ENCODE measurements around the gene ABHD2.
"Not testable (repeated sequence)": the region's sequence is repeated elsewhere in the genome, so short reads cannot be mapped to it uniquely, and the experiment has no call there.

ABHD2 gene

GRCh38 chr15:89075101-89075640, 13.1 kb upstream of the ABHD2 start:
- no peak for DNase-seq (ENCODE audit: low read depth in 2 of 2, low spot score in 1 of 2)

DNA sequence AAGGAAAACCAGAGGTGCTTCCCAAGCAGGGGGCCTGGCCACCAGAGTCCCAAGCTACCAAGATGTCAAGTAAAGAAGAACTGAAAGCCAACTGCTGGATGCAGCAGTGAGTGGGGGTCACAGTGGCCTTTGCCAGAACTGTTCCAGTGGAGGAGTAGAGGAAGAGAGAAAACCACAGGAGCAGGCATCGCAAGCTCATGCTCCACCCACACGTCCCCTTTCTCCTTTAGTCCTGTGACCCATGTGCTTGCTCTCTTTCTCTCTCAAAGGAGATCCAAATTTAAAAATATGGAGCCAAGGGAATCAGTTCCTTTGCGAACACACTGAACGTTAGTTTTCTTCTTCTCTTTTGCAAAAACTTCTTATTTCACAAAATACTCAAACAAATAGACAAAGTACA, 12.4 kb upstream of the ABHD2 start:
- no peak for DNase-seq (ENCODE audit: low read depth in 2 of 2, low spot score in 1 of 2)

DNA sequence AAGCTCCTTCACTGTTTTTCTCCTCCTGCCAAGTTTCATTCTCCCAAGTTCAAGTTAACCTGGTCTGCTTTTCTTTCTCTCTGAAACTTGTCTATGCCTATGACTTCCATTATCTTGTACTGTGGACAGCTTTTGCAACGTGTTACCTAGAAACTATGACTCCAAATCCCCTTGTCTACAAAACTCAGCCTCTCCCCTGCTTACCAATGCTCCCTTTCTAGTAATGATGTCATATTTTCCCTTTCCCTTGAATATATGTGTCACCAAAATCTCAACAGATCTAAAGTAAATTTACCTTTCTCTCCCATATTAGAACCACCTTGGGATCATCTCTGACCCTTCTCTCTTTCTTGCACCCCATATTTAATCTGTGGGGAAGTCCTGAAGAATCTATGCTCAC, 10.5 kb upstream of the ABHD2 start:
- no peak for DNase-seq (ENCODE audit: low read depth in 2 of 2, low spot score in 1 of 2)

GRCh38 chr15:89078851-89079810, 9.1 kb upstream of the ABHD2 start:
- no peak for DNase-seq (ENCODE audit: low read depth in 2 of 2, low spot score in 1 of 2)

DNA sequence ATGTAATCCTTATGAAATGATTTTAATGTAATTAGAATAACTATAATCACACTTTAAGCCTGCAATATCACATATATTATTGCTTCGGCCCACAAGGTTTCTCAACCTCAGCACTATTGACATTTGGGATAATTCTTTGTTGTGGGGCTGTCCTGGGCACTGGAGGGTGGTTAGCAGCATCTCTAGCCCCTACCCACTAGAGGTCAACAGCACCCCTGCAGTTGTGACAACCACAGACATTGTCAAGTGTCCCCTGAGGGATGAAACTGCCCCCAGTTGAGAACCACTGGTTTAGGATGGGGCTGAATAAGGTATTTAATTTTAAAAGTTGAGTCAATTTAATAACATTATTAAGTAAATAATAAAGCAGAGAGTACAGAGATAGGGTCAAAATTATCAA, 6.4 kb upstream of the ABHD2 start:
- DNase-seq (ENCODE audit: low read depth in 2 of 2, low spot score in 1 of 2): no peak

DNA sequence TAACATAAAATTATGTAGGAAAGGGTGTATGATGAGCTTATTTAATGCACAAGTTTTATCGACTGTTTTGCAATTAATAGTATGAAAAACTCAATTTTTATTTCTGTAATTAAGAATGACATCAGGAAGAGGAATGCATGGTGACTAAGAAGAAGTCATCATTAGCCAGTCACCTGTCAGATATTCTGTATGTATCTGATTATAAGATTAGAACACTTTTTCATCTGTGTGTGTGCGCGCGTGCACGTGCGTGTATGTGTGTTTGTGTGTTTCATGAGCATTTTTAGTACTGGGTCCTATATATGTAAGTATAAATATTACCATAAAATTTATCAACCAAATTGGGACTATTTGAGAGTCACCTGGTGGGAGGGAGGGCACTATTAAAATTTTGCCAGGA, 5.0 kb upstream of the ABHD2 start:
- no peak for DNase-seq (ENCODE audit: low read depth in 2 of 2, low spot score in 1 of 2)

DNA sequence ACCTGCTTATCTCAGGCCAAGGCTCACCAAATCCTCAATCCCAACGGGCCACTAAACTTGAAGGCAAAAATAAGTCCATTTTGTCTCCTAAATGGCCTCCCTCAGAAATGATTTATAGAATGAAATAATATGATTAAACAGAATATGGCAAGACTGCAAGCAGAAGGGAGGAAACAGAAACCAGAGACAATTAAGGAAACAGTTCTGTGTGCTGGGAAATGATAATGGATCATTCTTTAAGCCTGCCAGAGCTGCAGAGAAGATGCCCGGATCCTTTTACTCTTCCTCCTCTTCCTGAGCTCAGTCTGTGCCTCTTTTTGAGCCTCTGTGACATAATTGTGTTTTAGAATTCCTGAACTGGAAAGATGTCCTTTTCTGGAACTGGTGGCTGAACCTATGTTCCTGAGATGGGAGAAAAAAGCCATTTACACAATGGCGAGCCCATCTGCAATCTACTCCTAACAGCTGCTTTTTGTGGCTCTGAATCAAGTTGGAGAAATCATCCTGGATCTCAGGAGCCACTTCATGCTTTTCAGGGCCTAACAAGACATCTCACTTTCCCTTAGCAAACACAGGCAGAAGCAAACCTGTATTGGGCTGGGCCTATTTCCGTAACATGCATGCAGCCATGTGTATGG, 2.8 kb upstream of the ABHD2 start:
- no peak for DNase-seq (ENCODE audit: low read depth in 2 of 2, low spot score in 1 of 2)

DNA sequence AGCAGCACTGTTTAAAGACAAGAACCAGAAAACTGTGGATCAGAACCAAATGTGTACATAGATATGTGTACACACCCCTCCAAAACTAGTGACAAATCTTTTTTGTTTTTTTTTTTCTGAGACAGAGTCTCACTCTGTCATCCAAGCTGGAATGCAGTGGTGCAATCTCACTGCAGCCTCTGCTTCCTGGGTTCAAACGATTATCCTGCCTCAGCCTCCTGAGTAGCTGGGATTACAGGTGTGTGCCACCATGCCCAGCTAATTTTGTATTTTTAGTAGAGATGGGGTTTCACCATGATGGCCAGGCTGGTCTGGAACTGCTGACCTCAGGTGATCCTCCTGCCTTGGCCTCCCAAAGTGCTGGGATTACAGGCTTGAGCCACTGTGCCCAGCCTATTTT, 2.3 kb upstream of the ABHD2 start:
- not testable (repeated sequence) for DNase-seq (ENCODE audit: low read depth in 2 of 2, low spot score in 1 of 2)

DNA sequence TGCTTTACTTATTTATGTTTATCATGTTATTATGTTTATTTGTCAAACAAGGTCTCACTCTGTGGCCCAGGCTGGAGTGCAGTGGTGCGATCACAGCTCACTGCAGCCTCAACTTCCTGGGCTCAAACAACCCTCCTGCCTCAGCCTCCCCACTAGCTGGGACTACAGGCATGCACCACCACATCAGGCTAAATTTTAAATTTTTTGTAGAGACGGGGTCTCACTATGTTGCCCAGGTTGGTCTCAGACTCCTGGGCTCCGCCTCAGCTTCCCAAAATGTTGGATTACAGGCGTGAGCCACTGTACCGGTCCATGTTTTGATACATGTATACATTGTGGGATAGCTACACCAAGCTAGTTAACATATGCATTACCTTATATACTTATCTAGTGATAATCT, 1.9 kb upstream of the ABHD2 start:
- DNase-seq (ENCODE audit: low read depth in 2 of 2, low spot score in 1 of 2): not testable (repeated sequence)

- no peak for DNase-seq (ENCODE audit: low read depth in 2 of 2, low spot score in 1 of 2)
These were observed 961 bp upstream of the ABHD2 start for GRCh38 chr15:89087161-89087829.

- no peak for DNase-seq (ENCODE audit: low read depth in 2 of 2, low spot score in 1 of 2)
These were observed 504 bp downstream of the ABHD2 start for GRCh38 chr15:89088605-89089315.

- no peak for DNase-seq (ENCODE audit: low read depth in 2 of 2, low spot score in 1 of 2)
These were observed 1.3 kb downstream of the ABHD2 start for GRCh38 chr15:89089316-89090230.

DNA sequence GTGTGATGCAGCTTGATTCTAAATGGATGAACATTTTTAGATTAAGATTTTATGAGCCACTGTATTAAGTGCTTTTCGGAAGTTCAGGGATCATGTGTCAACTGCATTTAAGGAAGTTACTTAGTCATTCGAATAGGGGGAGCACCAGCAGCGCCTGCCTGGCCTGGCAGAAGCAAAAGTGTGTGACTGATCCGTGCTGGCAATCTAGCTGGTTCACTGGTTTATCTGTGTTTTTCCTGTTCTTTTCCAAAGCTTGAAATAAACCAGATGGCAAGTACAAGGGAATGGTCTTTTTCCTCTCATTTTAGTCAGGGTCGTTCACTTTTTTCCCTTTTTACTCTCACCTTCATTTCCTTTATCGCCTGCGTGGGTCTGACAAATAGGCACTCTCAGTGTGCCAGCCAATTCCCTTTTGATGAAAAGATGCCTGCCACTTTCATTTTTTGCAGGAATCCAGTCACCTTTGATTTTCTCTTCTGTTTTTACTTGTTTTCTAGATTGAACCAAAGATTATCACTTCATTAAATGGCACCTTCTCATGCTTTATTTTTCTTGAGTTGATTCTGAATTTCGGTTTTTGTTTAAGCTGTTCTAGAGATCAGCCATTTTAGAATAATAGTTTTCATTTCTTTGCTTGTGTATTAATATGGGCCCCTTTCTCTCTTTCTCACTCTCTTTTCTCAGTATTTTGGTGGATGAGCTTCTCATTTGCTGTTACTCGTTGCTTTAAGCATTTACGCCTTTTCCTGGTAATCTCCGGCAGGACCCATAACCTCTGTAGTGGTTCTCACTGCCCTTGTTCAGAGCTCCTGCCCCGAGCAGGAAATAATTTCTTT, 2.8 kb downstream of the ABHD2 start:
- DNase-seq (ENCODE audit: low read depth in 2 of 2, low spot score in 1 of 2): no peak

- no peak for DNase-seq (ENCODE audit: low read depth in 2 of 2, low spot score in 1 of 2)
These were observed 3.5 kb downstream of the ABHD2 start for GRCh38 chr15:89091627-89092220.

DNA sequence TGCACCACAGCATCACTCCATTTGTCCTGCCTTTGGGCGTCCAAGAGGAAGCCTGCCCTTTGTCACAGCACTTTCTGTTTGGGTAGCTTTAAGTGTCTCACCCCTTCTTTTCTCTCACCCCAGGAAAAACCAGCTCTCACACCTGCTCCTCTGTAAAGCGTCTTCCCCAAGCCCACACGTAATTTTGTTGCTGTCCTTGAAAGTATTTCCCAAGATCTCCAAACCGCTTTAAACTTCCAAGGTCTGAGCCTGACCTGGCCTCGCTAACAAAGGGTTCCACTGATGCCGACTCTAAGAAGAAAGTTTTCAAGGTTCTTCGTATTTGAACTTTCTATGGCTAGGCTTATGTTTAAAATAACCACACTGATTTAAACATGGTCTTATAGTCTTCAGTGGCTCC, 5.3 kb downstream of the ABHD2 start:
- DNase-seq (ENCODE audit: low read depth in 2 of 2, low spot score in 1 of 2): no peak

- no peak for DNase-seq (ENCODE audit: low read depth in 2 of 2, low spot score in 1 of 2)
These were observed 6.8 kb downstream of the ABHD2 start for GRCh38 chr15:89095073-89095472.

GRCh38 chr15:89095556-89095955, 7.3 kb downstream of the ABHD2 start:
- no peak for DNase-seq (ENCODE audit: low read depth in 2 of 2, low spot score in 1 of 2)

DNA sequence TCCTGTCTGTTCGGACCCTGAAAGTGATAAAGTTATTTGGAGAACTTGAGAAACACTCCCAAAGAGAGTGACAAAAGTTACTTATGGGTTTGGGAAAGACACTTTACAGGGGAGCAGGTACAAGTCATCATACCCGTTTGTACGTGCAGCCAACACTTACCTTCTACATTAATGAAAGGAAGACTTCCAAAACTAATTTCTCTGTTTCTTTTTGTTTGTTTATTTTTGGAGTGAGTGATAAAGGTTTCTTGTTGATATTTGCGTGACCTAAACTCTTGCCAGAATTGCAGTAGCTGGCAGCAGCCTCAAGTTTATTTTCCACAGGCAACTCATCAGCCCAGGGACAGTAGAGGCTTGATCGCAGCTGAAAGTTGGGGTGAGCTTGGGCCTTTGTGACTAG, 8.4 kb downstream of the ABHD2 start:
- DNase-seq (ENCODE audit: low read depth in 2 of 2, low spot score in 1 of 2): no peak

- no peak for DNase-seq (ENCODE audit: low read depth in 2 of 2, low spot score in 1 of 2)
These were observed 9.1 kb downstream of the ABHD2 start for GRCh38 chr15:89097313-89097712.
